Stimulated activated CD8-positive, alpha-beta memory T cell treated with anti-CD3 and anti-CD28 coated beads, Interleukin-12 subunit alpha, Interleukin-12 subunit beta, amount 100 ng/mL, for 1 hour (primary cell): ENCODE results near the gene KRTAP5-1.
"Not testable (repeated sequence)": the region's sequence is repeated elsewhere in the genome, so short reads cannot be mapped to it uniquely, and the experiment has no call there.

Source experiments
- DNase-seq: peaks from one replicate; pipeline ENCODE4 v3.0.0-alpha.2; 2020; ENCODE audit warnings: low read depth

KRTAP5-1 gene

GRCh38 chr11:1584661-1585370 is at the start of gene KRTAP5-1:
KRTAP5-1 (minus strand) TSS chr11:1585283; CDS start chr11:1585249, 34 bp downstream.
- not testable (repeated sequence) for DNase-seq

DNA sequence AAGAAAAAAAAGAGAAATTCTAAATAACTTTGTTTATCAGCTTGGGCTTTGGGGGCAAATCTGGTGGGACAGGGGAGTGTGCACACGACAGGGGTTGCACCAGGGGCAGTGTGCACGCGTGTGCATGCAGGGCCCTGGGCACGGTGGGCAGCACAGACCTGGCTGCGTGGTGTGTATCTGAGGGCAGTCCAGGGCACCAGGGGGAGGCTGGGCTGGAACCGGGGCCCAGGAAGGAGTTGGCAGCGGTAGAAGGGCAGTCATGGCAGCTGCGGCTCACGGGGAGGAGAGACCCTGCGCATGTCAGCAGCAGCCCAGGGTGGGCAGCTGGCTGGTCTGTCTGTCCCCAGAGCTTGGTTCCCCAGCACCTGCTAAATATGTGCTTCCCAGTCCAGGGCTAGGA is 48.8 kb upstream of the KRTAP5-1 start:
- DNase-seq = no peak

- DNase-seq = no peak
These were observed 47.1 kb upstream of the KRTAP5-1 start for GRCh38 chr11:1632053-1632714.

DNA sequence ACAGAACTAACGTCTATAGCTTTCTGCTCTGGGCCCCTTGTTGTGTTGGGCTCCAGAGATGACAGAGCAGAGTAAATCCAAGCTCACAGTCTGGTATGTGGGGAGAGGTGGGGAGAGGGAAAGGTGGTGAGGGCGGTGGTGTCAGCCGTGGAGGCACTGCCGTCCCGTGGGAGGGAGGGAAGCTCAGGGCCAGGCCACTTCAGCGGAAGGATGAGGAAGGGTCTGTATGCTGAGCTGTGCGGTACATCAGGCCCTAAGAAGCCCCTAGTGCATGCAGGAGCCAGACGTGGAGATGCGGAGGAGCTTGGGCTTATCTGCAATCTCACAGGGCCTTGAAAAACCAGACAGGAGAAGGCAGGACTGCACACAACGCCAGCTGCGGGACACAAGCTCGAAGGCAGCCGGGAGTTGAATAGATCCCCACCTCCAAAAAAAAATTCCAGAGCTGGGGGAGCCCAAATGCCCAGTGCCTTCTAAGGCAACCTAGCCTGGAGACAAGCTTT is 46.0 kb upstream of the KRTAP5-1 start:
- DNase-seq = no peak

- no peak for DNase-seq
These were observed 45.2 kb upstream of the KRTAP5-1 start for GRCh38 chr11:1630271-1630670.

GRCh38 chr11:1629326-1630185 is 44.5 kb upstream of the KRTAP5-1 start, which contains the start of gene KRTAP5-5:
KRTAP5-5 (plus strand) TSS chr11:1629775; CDS start chr11:1629841, 66 bp downstream.
- no peak for DNase-seq

- DNase-seq = peak; percentile 40
These were observed 43.6 kb upstream of the KRTAP5-1 start for GRCh38 chr11:1628506-1629325.

GRCh38 chr11:1625541-1625940 is 40.5 kb upstream of the KRTAP5-1 start:
- no peak for DNase-seq

DNA sequence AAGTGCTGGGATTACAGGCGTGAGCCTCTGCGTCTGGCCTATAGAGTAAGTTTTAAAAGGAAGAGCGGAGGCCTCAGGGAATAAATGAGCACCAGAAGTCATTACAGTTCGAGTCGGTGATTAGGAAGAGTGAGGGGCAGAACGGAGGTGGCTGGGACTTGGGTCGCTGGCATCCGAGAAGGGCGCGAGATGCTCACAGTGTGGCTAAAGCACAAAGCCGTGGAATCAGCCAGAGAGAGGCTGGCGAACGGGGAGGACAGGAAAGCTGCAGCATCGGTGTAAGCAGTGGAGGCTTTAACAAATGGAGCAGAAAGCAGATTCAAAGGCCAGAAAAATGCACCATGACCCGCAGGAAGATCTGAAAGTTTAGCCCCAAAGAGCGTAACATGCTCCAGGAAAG is 39.5 kb upstream of the KRTAP5-1 start:
- DNase-seq = no peak

GRCh38 chr11:1623716-1624115 is 38.6 kb upstream of the KRTAP5-1 start:
- DNase-seq = no peak

GRCh38 chr11:1622086-1622485 is 37.0 kb upstream of the KRTAP5-1 start, which contains the start of gene KRTAP5-4:
KRTAP5-4 (minus strand) TSS chr11:1622138; CDS start chr11:1622093, 45 bp downstream.
- DNase-seq = no peak

DNA sequence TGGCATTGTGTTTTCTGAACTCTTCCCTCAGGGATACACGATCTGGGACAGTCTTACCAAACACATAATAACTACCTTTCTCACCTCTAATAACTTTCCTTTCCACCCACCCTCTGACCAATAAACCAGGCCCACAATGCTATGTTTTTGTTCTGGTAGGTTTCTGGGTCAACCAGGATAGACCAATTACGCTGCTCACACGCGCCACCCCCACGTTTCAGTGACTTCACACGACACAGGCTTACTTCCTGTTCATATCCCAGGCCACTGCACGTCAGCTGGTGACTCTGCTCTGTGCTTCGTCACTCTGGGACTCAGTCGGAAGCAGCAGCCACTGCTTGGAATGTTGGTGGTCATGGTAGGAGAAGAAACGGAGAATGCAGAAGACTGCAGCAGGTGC is 34.4 kb upstream of the KRTAP5-1 start:
- DNase-seq = no peak

DNA sequence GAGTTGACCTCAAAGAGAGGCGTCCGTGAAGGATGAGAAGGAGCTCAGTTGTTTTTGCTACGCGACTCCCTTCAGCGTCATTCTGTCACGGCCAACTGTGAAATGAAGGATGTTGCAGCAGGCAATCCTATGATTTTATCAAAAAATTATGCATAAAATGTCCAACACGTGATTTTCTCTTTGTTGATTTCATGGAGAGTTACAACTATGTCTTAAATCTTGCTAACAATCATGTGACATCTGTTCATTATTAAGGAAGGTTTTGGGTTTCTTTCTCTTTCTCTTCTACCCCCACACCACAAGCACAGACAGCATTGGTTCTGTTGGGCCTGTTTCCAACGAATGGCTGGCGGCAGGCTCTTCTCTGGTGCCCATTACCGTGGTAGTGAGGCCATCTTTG is 33.1 kb upstream of the KRTAP5-1 start:
- DNase-seq = no peak

- no peak for DNase-seq
These were observed 23.3 kb upstream of the KRTAP5-1 start, which contains the start of gene KRTAP5-3 for GRCh38 chr11:1608363-1608762. KRTAP5-3 (minus strand) TSS chr11:1608463; CDS start chr11:1608385, 78 bp downstream.

GRCh38 chr11:1607901-1608300 is 22.8 kb upstream of the KRTAP5-1 start:
- DNase-seq = not testable (repeated sequence)

- DNase-seq = not testable (repeated sequence)
These were observed 22.2 kb upstream of the KRTAP5-1 start for GRCh38 chr11:1607156-1607845.

- not testable (repeated sequence) for DNase-seq
These were observed 20.8 kb upstream of the KRTAP5-1 start for GRCh38 chr11:1605923-1606322.

GRCh38 chr11:1604711-1605110 is 19.6 kb upstream of the KRTAP5-1 start:
- no peak for DNase-seq

GRCh38 chr11:1604181-1604580 is 19.1 kb upstream of the KRTAP5-1 start:
- no peak for DNase-seq

GRCh38 chr11:1603629-1604028 is 18.5 kb upstream of the KRTAP5-1 start:
- DNase-seq = no peak

DNA sequence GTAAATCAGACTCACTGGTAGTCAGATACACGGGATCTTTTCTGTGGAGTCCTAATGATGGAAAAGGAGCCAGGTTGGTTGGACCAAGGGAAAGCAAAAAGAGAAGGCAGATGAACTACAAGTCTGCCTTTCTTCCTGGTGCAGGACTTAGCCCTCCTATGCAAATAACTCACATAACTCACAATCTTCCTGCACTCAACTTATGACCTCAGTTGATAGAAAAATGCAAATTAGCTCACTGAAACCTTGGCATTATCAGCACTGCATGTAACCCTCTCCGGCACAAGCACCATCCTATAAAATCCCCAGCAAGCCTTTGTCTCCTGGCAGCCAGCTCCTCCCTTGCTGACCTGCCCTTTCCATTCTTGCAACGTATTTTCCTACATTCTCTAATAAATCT is 16.6 kb upstream of the KRTAP5-1 start:
- DNase-seq = not testable (repeated sequence)
